H1 (cell line): ENCODE data around the gene NFASC. TPM values are rescaled to one million over a fixed set of nuclear protein-coding genes. Genes with fewer than 3 reads are reported as not detected.

Experiments
- CTCF ChIA-PET: fragments of 300-600 bp; sonication (Branson Sonifier 250); formaldehyde crosslinking; loops from one replicate; lab custom pipeline; 2021; ENCODE audit not compliant: partially characterized antibody; lab: Charles Lee
- POLR2A ChIA-PET: fragments of 300-600 bp; sonication (Branson Sonifier 250); formaldehyde crosslinking; loops from one replicate; lab custom pipeline; 2021; ENCODE audit warnings: inconsistent platforms; ENCODE audit not compliant: partially characterized antibody; lab: Charles Lee
- DNase-seq, 2 experiments: peaks; one replicate each; pipeline versions ENCODE4 v3.0.0 to v3.0.0-alpha.2; 2010 to 2022; ENCODE audit warnings: low spot score in 2 of 2, low read depth in 1 of 2, mixed read lengths in 1 of 2
- FAIRE-seq: peaks from 2 replicates; lab custom pipeline; 2011; peaks lifted over from hg19 to GRCh38; lab: Jason Lieb, UNC
- H2AFZ ChIP-seq: 2 replicates; pipeline ENCODE4 v1.8.1; 2012; ENCODE audit warnings: low read length, inconsistent platforms
- H2AK5ac ChIP-seq: 2 replicates; pipeline ENCODE4 v1.6.1; 2013; ENCODE audit warnings: low read depth, low read length
- H2BK120ac ChIP-seq: replicated peaks from 2 replicates; pipeline ENCODE3; 2013; ENCODE audit warnings: low read depth, low read length, inconsistent platforms
- H2BK12ac ChIP-seq: 2 replicates; pipeline ENCODE4 v1.6.1; 2013; ENCODE audit warnings: low read depth, low read length
- H2BK15ac ChIP-seq: 2 replicates; pipeline ENCODE4 v1.6.1; 2013; ENCODE audit warnings: low read length
- H2BK20ac ChIP-seq: 2 replicates; pipeline ENCODE4 v1.6.1; 2013; ENCODE audit warnings: low read length
- H2BK5ac ChIP-seq: 2 replicates; pipeline ENCODE4 v1.6.1; 2013; ENCODE audit warnings: low read depth, low read length
- H3K14ac ChIP-seq: 2 replicates; pipeline ENCODE4 v1.6.1; 2013; ENCODE audit warnings: inconsistent platforms; ENCODE audit not compliant: insufficient read length
- H3K18ac ChIP-seq: 2 replicates; pipeline ENCODE4 v1.6.1; 2013; ENCODE audit warnings: low read length; ENCODE audit errors: extremely low read depth
- H3K23ac ChIP-seq: 2 replicates; pipeline ENCODE4 v1.6.1; 2013; ENCODE audit warnings: inconsistent platforms; ENCODE audit not compliant: insufficient read length
- H3K23me2 ChIP-seq: 2 replicates; pipeline ENCODE4 v1.6.1; 2013; ENCODE audit warnings: low read depth, low read length
- H3K27ac ChIP-seq: 2 replicates; pipeline ENCODE4 v1.6.1; 2011; ENCODE audit warnings: low read depth, low read length, inconsistent platforms
- H3K27me3 ChIP-seq, 4 experiments: replicated peaks in 1 of 4; 1 replicate in 1 of 4; 2 replicates in 3 of 4; pipeline versions ENCODE4 v1.6.1 to v1.8.1; 2011 to 2013; ENCODE audit warnings: low read length in 3 of 4, mild to moderate bottlenecking in 3 of 4, inconsistent platforms in 2 of 4, mixed read lengths in 2 of 4, moderate library complexity in 1 of 4; ENCODE audit not compliant: control insufficient read depth in 3 of 4, insufficient read depth in 3 of 4; ENCODE audit errors: extremely low read depth in 1 of 4
- H3K36me3 ChIP-seq, 4 experiments: 2 replicates each; pipeline versions ENCODE4 v1.6.1 to v1.8.1; 2011 to 2013; ENCODE audit warnings: mild to moderate bottlenecking in 4 of 4, low read length in 3 of 4, moderate library complexity in 2 of 4, control low read depth in 1 of 4, inconsistent platforms in 1 of 4; ENCODE audit not compliant: insufficient read depth in 4 of 4, control insufficient read depth in 2 of 4
- H3K4ac ChIP-seq: replicated peaks from 2 replicates; pipeline ENCODE3; 2013; ENCODE audit warnings: low read length, low read depth, mixed read lengths, inconsistent platforms; ENCODE audit not compliant: insufficient read length
- H3K4me1 ChIP-seq, 4 experiments: replicated peaks in 1 of 4; 1 replicate in 1 of 4; 2 replicates in 3 of 4; pipeline versions ENCODE4 v1.6.1 to v1.8.1; 2011 to 2013; ENCODE audit warnings: low read length in 3 of 4, inconsistent platforms in 2 of 4, mixed read lengths in 1 of 4; ENCODE audit not compliant: insufficient read depth in 4 of 4, control insufficient read depth in 3 of 4
- H3K4me2 ChIP-seq, 2 experiments: 2 replicates each; pipeline versions ENCODE4 v1.6.1 to v1.8.1; 2011 to 2013; ENCODE audit warnings: low read depth in 2 of 2, low read length in 2 of 2, control low read depth in 1 of 2, inconsistent platforms in 1 of 2, mild to moderate bottlenecking in 1 of 2; ENCODE audit not compliant: insufficient read depth in 1 of 2
- H3K4me3 ChIP-seq, 4 experiments: fragments of 200-600, 300-600 bp in 1 of 4; sonication (generic), shearing (Covaris generic), sonication (Bioruptor Twin) in 1 of 4; 2 replicates each; pipeline versions ENCODE4 v1.5.1 to v1.8.1; 2011 to 2016; ENCODE audit warnings: low read length in 4 of 4, low read depth in 3 of 4, control low read depth in 2 of 4, inconsistent platforms in 2 of 4, mild to moderate bottlenecking in 2 of 4, mixed read lengths in 1 of 4, moderate library complexity in 1 of 4; ENCODE audit not compliant: insufficient read depth in 2 of 4; ENCODE audit errors: extremely low read depth in 1 of 4
- H3K56ac ChIP-seq: replicated peaks from 2 replicates; pipeline ENCODE3; 2013; ENCODE audit warnings: low read depth, mild to moderate bottlenecking, mixed read lengths, low read length, inconsistent platforms; ENCODE audit not compliant: insufficient read length
- H3K79me1 ChIP-seq: 2 replicates; pipeline ENCODE4 v1.6.1; 2013; ENCODE audit warnings: low read depth, low read length, control low read depth
- H3K79me2 ChIP-seq, 2 experiments: 2 replicates each; pipeline versions ENCODE4 v1.6.1 to v1.8.1; 2012 to 2013; ENCODE audit warnings: low read length in 2 of 2, mild to moderate bottlenecking in 2 of 2, inconsistent platforms in 1 of 2; ENCODE audit not compliant: insufficient read depth in 2 of 2, control insufficient read depth in 1 of 2
- H3K9ac ChIP-seq, 4 experiments: replicated peaks in 1 of 4; 1 replicate in 1 of 4; 2 replicates in 3 of 4; pipeline versions ENCODE4 v1.6.1 to v1.8.1; 2011 to 2013; ENCODE audit warnings: low read depth in 3 of 4, low read length in 3 of 4, control low read depth in 2 of 4, mild to moderate bottlenecking in 2 of 4, moderate library complexity in 2 of 4, inconsistent platforms in 1 of 4; ENCODE audit errors: extremely low read depth in 1 of 4
- H3K9me3 ChIP-seq, 2 experiments: 2 replicates each; pipeline versions ENCODE4 v1.6.1 to v1.8.1; 2012 to 2013; ENCODE audit warnings: mild to moderate bottlenecking in 2 of 2, moderate library complexity in 2 of 2, control low read depth in 1 of 2, inconsistent platforms in 1 of 2, low read depth in 1 of 2, low read length in 1 of 2, mixed read lengths in 1 of 2; ENCODE audit not compliant: insufficient read depth in 2 of 2
- H4K20me1 ChIP-seq, 2 experiments: replicated peaks in 1 of 2; 2 replicates each; pipeline versions ENCODE3 to v1.8.1; 2011 to 2013; ENCODE audit warnings: inconsistent platforms in 2 of 2, low read length in 2 of 2, mild to moderate bottlenecking in 1 of 2; ENCODE audit not compliant: insufficient read depth in 2 of 2, control insufficient read depth in 1 of 2
- H4K5ac ChIP-seq: 2 replicates; pipeline ENCODE4 v1.6.1; 2013; ENCODE audit warnings: low read length, low read depth, mixed read lengths, inconsistent platforms; ENCODE audit not compliant: insufficient read length
- H4K8ac ChIP-seq: 2 replicates; pipeline ENCODE4 v1.8.0; 2013; ENCODE audit warnings: mild to moderate bottlenecking, moderate library complexity, low read length, inconsistent platforms; ENCODE audit not compliant: insufficient read depth; ENCODE audit errors: extremely low read depth
- H4K91ac ChIP-seq: replicated peaks from 2 replicates; pipeline ENCODE3; 2013; ENCODE audit warnings: low read length, mixed read lengths, inconsistent platforms; ENCODE audit not compliant: insufficient read length
- BRCA1 ChIP-seq: IDR thresholded peaks from 2 replicates; pipeline ENCODE4 v1.6.1; 2012; ENCODE audit warnings: low read depth, low read length, improper control_type of control experiment
- TEAD4 ChIP-seq: IDR thresholded peaks from 2 replicates; pipeline ENCODE4 v1.6.1; 2012; ENCODE audit warnings: low read depth, low read length, inconsistent platforms, mixed read lengths
- WGBS, 2 experiments: shearing (Covaris generic) in 1 of 2; methylation state at CpG; one replicate each; pipeline versions ENCODE4 v1.1.6 to v1.1.7; 2013 to 2015; ENCODE audit warnings: low lambda C conversion rate in 2 of 2, mixed read lengths in 2 of 2, inconsistent platforms in 1 of 2, low coverage in 1 of 2, missing lambda C conversion rate in 1 of 2; ENCODE audit not compliant: insufficient replicate concordance in 2 of 2, insufficient coverage in 1 of 2, insufficient read length in 1 of 2; ENCODE audit errors: extremely low coverage in 1 of 2, missing lambda C conversion rate in 1 of 2; 5-methylcytosine and 5-hydroxymethylcytosine counted together
- polyA plus RNA-seq, 7 experiments: library from polyadenylated mRNA; depleted of rRNA in 3 of 7; stranded (reverse) in 5 of 7; unstranded in 2 of 7; fragments of >200 nt in 5 of 7; fragments of 200-250 nt in 2 of 7; gene quantifications; 1 replicate in 5 of 7; 2 replicates in 1 of 7; 4 replicates in 1 of 7; pipeline versions ENCODE4 v1.2.1 to v1.2.3, GENCODE V29; 2011 to 2013; ENCODE audit warnings: missing spikeins in 2 of 7, mixed read lengths in 2 of 7
- total RNA-seq: library from RNA; stranded (reverse); fragmentation: NEBNext Ultra II Directional; extraction: Animal tissue kit (Norgen Biotek cat#: 25700); gene quantifications from 2 replicates; pipeline ENCODE4 v1.2.1, GENCODE V29; 2021

The NFASC gene
- total and polyA plus RNA-seq, 2 of the 8 experiments (the other 6 are each of a cell fraction or from before 2014, with no cell fraction given): 5.0 to 15.2 TPM

DNA sequence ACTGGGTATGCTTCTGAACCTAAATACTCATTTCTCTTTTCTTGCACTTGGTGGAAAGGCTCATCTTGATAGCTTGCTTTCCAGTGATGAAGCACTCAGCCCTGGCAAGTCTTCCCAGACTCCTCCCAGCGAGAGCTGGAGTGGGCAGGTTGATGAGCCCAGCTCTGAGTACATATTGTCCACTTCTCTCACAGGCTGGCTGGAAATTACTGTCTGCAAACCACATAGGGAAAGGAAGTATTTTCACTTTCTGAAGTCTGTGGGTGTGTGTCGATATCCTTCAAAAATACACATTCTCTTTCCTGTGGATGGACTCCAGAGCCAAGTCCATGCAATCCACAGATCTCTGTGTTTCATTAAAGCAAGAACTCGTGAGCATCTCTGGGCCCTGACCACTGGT, 133.7 kb downstream of the NFASC start:
- Histone ChIP-seq H3K56ac (no peak overlapping the region), H2BK120ac (no peak overlapping the region), H3K14ac (no peak overlapping the region), H3K4me2 (no peak overlapping the region), H3K27ac (no peak overlapping the region), H3K79me2 (no peaks in the 10 kb centered on the region), H2AK5ac (no peak overlapping the region), H3K4ac (no peak overlapping the region), H3K9me3 (no peaks in the 10 kb centered on the region), H3K4me3 (no peak overlapping the region), H3K9ac (no peak overlapping the region), H4K8ac (no peak overlapping the region), H4K5ac (no peak overlapping the region), H3K36me3 (no peaks in the 10 kb centered on the region), H4K20me1 (no peaks in the 10 kb centered on the region), H3K4me1 (peaks cover 0 to 16% (median 6%) of the 10 kb centered on the region in 4 experiments; a peak in 4 of 7 replicates), H2AFZ (no peak overlapping the region), H2BK5ac (no peak overlapping the region), H4K91ac (no peak overlapping the region), H2BK20ac (no peak overlapping the region), H2BK15ac (no peak overlapping the region), H3K23ac (no peak overlapping the region), H3K79me1 (no peaks in the 10 kb centered on the region), H3K23me2 (no peaks in the 10 kb centered on the region), H2BK12ac (no peak overlapping the region), H3K27me3 (no peaks in the 10 kb centered on the region; a peak in 1 of 7 replicates), H3K18ac (no peak overlapping the region)
- POLR2A ChIA-PET: interaction anchor here (2.5 to 3.7 kb wide), 2 partner anchors 14 to 57 kb away, joined by 6 to 16 read pairs; no protein-coding TSS in a partner anchor
- DNase-seq: no peak
- 89% methylated on average over 3 of the region's 3 CpGs; no CpG with 5 or more reads in 1 of the 2 experiments for WGBS, 2 experiments
- CTCF ChIA-PET: interaction anchor here (0.6 to 33.8 kb wide), 8 partner anchors 11 to 1779 kb away, joined by 3 to 1336 read pairs (median 17); partner anchors contain the start of gene TMEM81
- FAIRE-seq: no peak
- TF ChIP-seq TEAD4 (no peak), BRCA1 (no peak)
